ENCODE results near the gene STRC.
"Not testable (repeated sequence)": the region's sequence is repeated elsewhere in the genome, so short reads cannot be mapped to it uniquely, and the experiment has no call there.

DNA sequence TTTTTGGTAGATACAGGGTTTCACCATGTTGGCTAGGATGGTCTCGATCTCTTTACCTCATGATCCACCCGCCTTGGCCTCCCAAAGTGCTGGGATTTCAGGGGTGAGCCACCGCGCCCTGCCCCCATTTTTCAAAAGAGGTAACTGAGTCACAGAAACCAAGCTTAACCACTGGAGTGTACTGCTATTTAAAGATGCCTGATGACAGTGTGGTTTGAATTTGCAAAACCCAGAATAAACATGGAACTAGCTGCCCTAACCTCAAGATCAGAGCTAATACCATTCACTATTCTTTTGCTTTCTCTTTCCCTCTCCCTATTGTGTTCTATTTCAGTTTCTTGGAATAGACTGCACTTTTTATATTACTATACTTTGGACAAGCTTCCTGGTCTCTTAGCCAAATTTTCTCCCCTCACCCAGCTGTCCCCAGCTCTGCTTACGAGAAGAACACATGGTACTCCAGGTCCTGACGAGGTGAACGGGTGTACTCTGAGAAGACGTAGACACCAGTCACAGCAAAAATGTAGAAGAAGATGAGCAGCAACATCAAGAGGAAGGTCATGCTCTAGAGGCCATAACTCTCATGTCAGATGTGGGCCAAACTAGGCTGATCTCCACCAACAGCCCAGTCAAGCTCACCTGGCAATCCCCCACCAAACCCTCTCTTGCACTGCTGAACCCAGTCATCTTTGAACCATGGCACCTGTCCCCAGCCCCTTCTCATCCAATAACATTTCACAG, 20.0 kb upstream of the STRC start:
- TF ChIP-seq POLR2A, CTCF (IDR thresholded peaks at IDR 0.05): not testable (repeated sequence)

Data from testis (tissue), 2 donors.